Esophagus squamous epithelium (tissue), 5 donors: Measurements from ENCODE around the gene ESYT2. TPM values are rescaled to one million over a fixed set of nuclear protein-coding genes. Genes with fewer than 3 reads are reported as not detected.

Experiments
- DNase-seq: peaks from one replicate; lab custom pipeline; 2025; lab: John Stamatoyannopoulos, UW
- H3K27ac ChIP-seq, 4 donors: fragments of 200-600 bp; sonication (generic); one replicate each; pipeline ENCODE4 v1.5.1; 2016 to 2019; ENCODE audit warnings: mild to moderate bottlenecking in 1 of 4
- H3K27me3 ChIP-seq, 4 donors: fragments of 200-600 bp; sonication (generic); 1 replicate in 3 of 4; 2 replicates in 1 of 4; pipeline versions ENCODE4 v1.5.1 to v1.6.0; 2017 to 2021; ENCODE audit warnings: antibody characterized with exemption in 1 of 4
- H3K36me3 ChIP-seq, 3 donors: fragments of 200-600 bp; sonication (generic); one replicate each; pipeline ENCODE4 v1.5.1; 2016 to 2019
- H3K4me1 ChIP-seq, 3 donors: fragments of 200-600 bp; sonication (generic); one replicate each; pipeline ENCODE4 v1.5.1; 2017 to 2019
- H3K4me3 ChIP-seq, 4 donors: fragments of 200-600 bp; sonication (generic); 1 replicate in 3 of 4; 2 replicates in 1 of 4; pipeline ENCODE4 v1.5.1; 2016 to 2019; ENCODE audit warnings: mild to moderate bottlenecking in 2 of 4, moderate library complexity in 1 of 4
- H3K9me3 ChIP-seq, 3 donors: fragments of 200-600 bp; sonication (generic); one replicate each; pipeline ENCODE4 v1.5.1; 2016 to 2019
- POLR2A ChIP-seq, 4 donors: fragments of 450-650 bp; IDR thresholded peaks; one replicate each; pipeline ENCODE4 v1.6.1; 2017; ENCODE audit warnings: antibody characterized with exemption in 4 of 4, mild to moderate bottlenecking in 4 of 4, moderate library complexity in 3 of 4
- WGBS, 2 donors: methylation state at CpG; one replicate each; pipeline ENCODE4 v1.1.5; 2018; 5-methylcytosine and 5-hydroxymethylcytosine counted together
- intact Hi-C: fragments of 100-400 bp; cut with DNase I; formaldehyde crosslinking; loops from one replicate; pipeline ENCODE4 v1.15.0; 2022
- total RNA-seq, 4 donors: library from RNA; depleted of rRNA; stranded (reverse); fragments of >200 nt; gene quantifications; one replicate each; pipeline ENCODE4 v1.1.0, GENCODE V29; 2016
- TF ChIP-seq, protein P1 (sequence below), 6 experiments: fragments of 450-650 bp in 4 of 6; fragments of 200-600 bp in 2 of 6; sonication (generic) in 2 of 6; IDR thresholded peaks; one replicate each; pipeline ENCODE4 v1.5.1; 2016 to 2019; ENCODE audit warnings: antibody characterized with exemption in 6 of 6, mild to moderate bottlenecking in 4 of 6, moderate library complexity in 4 of 6
- donor health status: DM: yes; HTN: yes; CAD: no.

ESYT2 gene
- total RNA-seq, 4 donors from 2014 or later = 52.1 to 94.2 (median 60.5) TPM

DNA sequence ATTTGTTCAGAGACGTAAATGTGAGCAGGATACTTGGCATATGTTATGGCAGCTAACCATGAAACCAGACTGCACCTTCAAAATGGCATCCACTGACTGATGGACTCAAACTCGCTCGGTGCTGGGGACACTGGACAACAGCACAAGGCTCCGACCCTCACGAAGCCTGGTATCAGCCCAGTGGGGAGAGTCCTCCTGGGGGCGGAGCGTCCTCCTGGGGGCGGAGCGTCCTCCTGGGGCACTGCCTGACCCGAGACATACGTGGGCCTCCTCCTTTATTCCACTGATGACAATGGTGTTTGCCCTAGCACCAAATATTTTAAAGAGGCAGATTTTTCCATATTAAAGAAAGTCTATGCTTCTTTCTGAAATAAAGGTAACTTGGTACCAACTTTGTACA is 39.5 kb downstream of the ESYT2 start:
- DNase-seq = no peak
- H3K27ac ChIP-seq = peak overlapping the region in 2 of 4 donors; percentile 29 to 44
- H3K4me1 ChIP-seq = peaks cover 0 to 9% (median 1%) of the 10 kb centered on the region in 3 donors
- H3K4me3 ChIP-seq = no peak overlapping the region
- TF ChIP-seq POLR2A (IDR thresholded peaks at IDR 0.05) = no peak
- TF ChIP-seq, protein P1, sequence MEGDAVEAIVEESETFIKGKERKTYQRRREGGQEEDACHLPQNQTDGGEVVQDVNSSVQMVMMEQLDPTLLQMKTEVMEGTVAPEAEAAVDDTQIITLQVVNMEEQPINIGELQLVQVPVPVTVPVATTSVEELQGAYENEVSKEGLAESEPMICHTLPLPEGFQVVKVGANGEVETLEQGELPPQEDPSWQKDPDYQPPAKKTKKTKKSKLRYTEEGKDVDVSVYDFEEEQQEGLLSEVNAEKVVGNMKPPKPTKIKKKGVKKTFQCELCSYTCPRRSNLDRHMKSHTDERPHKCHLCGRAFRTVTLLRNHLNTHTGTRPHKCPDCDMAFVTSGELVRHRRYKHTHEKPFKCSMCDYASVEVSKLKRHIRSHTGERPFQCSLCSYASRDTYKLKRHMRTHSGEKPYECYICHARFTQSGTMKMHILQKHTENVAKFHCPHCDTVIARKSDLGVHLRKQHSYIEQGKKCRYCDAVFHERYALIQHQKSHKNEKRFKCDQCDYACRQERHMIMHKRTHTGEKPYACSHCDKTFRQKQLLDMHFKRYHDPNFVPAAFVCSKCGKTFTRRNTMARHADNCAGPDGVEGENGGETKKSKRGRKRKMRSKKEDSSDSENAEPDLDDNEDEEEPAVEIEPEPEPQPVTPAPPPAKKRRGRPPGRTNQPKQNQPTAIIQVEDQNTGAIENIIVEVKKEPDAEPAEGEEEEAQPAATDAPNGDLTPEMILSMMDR (IDR thresholded peaks at IDR 0.05) = no peak
- WGBS, 2 donors = 86 to 89% methylated on average over 11 of the region's 11 CpGs
- no peaks in the 10 kb centered on the region for H3K9me3 ChIP-seq
- H3K27me3 ChIP-seq = no peaks in the 10 kb centered on the region
- intact Hi-C loops = no loop called here
- H3K36me3 ChIP-seq = peaks cover 0 to 90% (median 9%) of the 10 kb centered on the region in 3 donors

DNA sequence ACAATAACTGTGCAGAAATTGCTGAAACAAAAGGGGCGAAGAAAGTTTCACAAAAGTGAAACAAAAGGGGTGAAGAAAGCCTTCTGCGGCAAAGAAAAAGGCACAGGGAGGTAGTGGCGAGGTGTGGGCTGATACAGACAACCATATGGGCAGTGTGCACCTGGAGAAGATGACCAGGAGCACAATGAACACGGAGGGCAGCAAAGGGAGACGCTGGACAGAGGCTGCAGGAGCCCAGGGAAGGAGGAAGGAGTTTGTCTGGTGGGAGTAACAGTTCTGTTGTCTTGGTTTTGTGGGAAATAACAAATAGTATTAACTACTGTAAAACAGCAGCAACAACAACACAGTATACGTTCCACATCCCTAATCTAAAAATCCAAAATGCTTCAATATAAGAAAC is 42.4 kb downstream of the ESYT2 start:
- Histone ChIP-seq H3K4me3 (no peak overlapping the region), H3K4me1 (peaks cover 0 to 34% (median 9%) of the 10 kb centered on the region in 3 donors), H3K36me3 (peaks cover 0 to 90% (median 6%) of the 10 kb centered on the region in 3 donors), H3K9me3 (no peaks in the 10 kb centered on the region), H3K27me3 (no peaks in the 10 kb centered on the region), H3K27ac (peak overlapping the region in 3 of 4 donors; percentile 36 to 84 (median 82))
- no peak for TF ChIP-seq POLR2A (IDR thresholded peaks at IDR 0.05)
- TF ChIP-seq, protein P1 (IDR thresholded peaks at IDR 0.05) = no peak
- DNase-seq = no peak
- WGBS, 2 donors = 84 to 88% methylated on average over 6 of the region's 6 CpGs
- intact Hi-C loops = no loop called here

DNA sequence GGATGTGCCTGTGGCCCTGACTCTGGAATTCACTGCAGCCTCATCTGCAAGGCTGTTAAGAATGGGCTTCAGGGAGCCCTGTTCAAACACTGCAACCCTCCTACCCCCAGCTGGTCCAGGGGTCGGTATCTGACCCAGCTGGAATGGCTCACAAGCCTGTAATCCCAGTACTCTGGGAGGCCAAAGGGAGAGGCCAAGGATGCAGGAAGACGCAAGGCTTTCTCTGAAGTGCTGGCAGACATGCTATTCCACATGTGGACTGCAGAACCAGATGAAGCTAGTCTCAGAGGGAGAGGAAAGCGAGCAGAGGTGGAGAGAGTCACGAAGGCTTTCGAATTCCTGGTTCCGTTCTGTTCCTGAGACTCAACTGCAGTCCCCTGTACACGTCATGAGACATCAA is 45.0 kb downstream of the ESYT2 start:
- intact Hi-C loops = no loop called here
- WGBS, 2 donors = 79 to 82% methylated on average over 6 to 7 of the region's 7 CpGs
- no peak for TF ChIP-seq POLR2A (IDR thresholded peaks at IDR 0.05)
- TF ChIP-seq, protein P1 (IDR thresholded peaks at IDR 0.05) = no peak

DNA sequence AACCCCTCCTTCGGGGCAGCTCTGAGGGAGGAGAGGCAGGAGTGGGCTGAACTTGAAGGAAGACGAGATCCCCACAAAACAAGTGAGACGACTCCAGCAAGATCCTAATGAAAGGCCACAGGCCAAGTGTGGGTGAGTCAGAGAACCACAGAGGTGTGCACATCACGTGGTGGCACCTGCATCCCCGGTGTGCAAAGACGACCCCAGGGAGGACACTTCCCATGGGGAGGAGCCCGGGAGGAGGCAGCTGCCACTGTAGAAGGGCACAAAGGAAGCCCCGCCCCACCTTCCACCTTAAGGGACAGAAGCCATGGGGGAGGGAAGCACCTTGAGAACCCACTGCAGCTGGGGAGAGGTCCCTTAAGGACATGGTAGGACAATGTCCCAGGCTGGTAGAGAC is 45.7 kb downstream of the ESYT2 start:
- Histone ChIP-seq H3K4me1 (peaks cover 0 to 51% (median 12%) of the 10 kb centered on the region in 3 donors), H3K4me3 (no peak overlapping the region), H3K9me3 (no peaks in the 10 kb centered on the region), H3K27ac (peak overlapping the region; percentile 54 to 84 (median 82)), H3K36me3 (peaks cover 0 to 82% (median 0%) of the 10 kb centered on the region in 3 donors), H3K27me3 (no peaks in the 10 kb centered on the region)
- TF ChIP-seq POLR2A (IDR thresholded peaks at IDR 0.05) = no peak
- TF ChIP-seq, protein P1 (IDR thresholded peaks at IDR 0.05) = no peak
- intact Hi-C loops = no loop called here
- 18 to 30% methylated on average over 3 to 7 of the region's 8 CpGs for WGBS, 2 donors
- DNase-seq = no peak

More for the DNA sequence above, 45.0 kb downstream of the ESYT2 start:
- no peaks in the 10 kb centered on the region for H3K27me3 ChIP-seq
- H3K27ac ChIP-seq = peak overlapping the region; percentile 54 to 84 (median 82)
- H3K4me3 ChIP-seq = no peak overlapping the region
- peaks cover 0 to 86% (median 0%) of the 10 kb centered on the region in 3 donors for H3K36me3 ChIP-seq
- no peaks in the 10 kb centered on the region for H3K9me3 ChIP-seq
- peaks cover 0 to 44% (median 11%) of the 10 kb centered on the region in 3 donors for H3K4me1 ChIP-seq
- no peak for DNase-seq

DNA sequence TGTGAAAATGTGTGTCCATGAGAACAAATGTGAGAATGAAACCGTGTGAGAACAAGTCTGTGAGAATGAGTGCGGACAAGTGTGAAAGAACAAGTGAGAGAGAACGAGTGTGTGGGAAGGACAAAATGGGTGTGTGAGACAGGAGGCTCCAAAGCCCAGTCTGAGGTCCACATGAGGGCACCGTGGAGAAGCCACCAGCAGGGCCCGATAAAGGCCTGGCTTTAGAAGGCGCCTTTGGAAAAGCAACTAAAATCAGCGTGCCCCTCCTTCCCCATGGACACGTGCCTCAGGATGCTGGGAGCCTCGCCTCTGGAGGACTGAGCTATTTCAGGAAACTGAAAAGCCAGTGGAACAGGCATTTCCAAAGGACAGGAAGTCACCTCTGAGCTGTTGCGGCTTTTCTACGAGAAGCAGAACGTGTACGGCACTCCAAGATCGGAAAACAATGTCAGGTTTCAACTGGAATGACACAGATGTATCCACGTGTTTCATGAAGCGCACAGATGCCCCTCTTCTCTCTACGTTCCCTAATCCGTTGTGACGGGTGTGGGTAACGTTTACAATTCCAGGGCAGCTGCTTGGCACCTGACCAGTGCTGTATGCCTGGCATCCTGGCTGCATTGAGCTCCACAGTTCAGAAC is 46.4 kb downstream of the ESYT2 start:
- peaks cover 0 to 82% (median 0%) of the 10 kb centered on the region in 3 donors for H3K36me3 ChIP-seq
- peak overlapping the region; percentile 54 to 84 (median 82) for H3K27ac ChIP-seq
- intact Hi-C loops = no loop called here
- H3K4me3 ChIP-seq = peak overlapping the region in 2 of 4 donors; percentile 3 to 30
- DNase-seq = no peak
- WGBS, 2 donors = 68 to 74% methylated on average over 10 to 19 of the region's 20 CpGs
- H3K27me3 ChIP-seq = no peaks in the 10 kb centered on the region
- H3K4me1 ChIP-seq = peaks cover 0 to 58% (median 12%) of the 10 kb centered on the region in 3 donors
- H3K9me3 ChIP-seq = no peaks in the 10 kb centered on the region
- no peak for TF ChIP-seq POLR2A (IDR thresholded peaks at IDR 0.05)
- TF ChIP-seq, protein P1 (IDR thresholded peaks at IDR 0.05) = peak in 4 of 6 experiments; percentile 24 to 47 (median 42)
